ENCODE data around the gene TMA7B. TPM values are rescaled to one million over a fixed set of nuclear protein-coding genes. Genes with fewer than 3 reads are reported as not detected.

TMA7B gene
- not detected for total RNA-seq

GRCh38 chr22:39959640-39960447, at the start of gene TMA7B:
Gene TMA7B, plus strand, starts transcription at chr22:39960397. Its CDS starts 3,978 bp downstream, at chr22:39964375.
- Histone ChIP-seq H3K27me3 (peaks cover 0 to 72% (median 0%) of the 10 kb centered on the region in 4 donors), H3K4me1 (peaks cover 0 to 16% (median 11%) of the 10 kb centered on the region in 3 donors), H3K9me3 (no peaks in the 10 kb centered on the region), H3K27ac (peak within 1 kb of the TSS in 1 of 4 donors; percentile 48), H3K36me3 (no peaks in the 10 kb centered on the region), H3K4me3 (no peak within 1 kb of the TSS)
- 62 to 65% methylated on average over 9 to 10 of the region's 14 CpGs for WGBS, 2 donors
- no peak for DNase-seq
- TF ChIP-seq POLR2A (IDR thresholded peaks at IDR 0.05) = no peak
- TF ChIP-seq, protein P1, sequence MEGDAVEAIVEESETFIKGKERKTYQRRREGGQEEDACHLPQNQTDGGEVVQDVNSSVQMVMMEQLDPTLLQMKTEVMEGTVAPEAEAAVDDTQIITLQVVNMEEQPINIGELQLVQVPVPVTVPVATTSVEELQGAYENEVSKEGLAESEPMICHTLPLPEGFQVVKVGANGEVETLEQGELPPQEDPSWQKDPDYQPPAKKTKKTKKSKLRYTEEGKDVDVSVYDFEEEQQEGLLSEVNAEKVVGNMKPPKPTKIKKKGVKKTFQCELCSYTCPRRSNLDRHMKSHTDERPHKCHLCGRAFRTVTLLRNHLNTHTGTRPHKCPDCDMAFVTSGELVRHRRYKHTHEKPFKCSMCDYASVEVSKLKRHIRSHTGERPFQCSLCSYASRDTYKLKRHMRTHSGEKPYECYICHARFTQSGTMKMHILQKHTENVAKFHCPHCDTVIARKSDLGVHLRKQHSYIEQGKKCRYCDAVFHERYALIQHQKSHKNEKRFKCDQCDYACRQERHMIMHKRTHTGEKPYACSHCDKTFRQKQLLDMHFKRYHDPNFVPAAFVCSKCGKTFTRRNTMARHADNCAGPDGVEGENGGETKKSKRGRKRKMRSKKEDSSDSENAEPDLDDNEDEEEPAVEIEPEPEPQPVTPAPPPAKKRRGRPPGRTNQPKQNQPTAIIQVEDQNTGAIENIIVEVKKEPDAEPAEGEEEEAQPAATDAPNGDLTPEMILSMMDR (IDR thresholded peaks at IDR 0.05) = peak in 3 of 6 experiments; percentile 28 to 48 (median 41)
- intact Hi-C loops (cut with DNase I) = no loop called here

DNA sequence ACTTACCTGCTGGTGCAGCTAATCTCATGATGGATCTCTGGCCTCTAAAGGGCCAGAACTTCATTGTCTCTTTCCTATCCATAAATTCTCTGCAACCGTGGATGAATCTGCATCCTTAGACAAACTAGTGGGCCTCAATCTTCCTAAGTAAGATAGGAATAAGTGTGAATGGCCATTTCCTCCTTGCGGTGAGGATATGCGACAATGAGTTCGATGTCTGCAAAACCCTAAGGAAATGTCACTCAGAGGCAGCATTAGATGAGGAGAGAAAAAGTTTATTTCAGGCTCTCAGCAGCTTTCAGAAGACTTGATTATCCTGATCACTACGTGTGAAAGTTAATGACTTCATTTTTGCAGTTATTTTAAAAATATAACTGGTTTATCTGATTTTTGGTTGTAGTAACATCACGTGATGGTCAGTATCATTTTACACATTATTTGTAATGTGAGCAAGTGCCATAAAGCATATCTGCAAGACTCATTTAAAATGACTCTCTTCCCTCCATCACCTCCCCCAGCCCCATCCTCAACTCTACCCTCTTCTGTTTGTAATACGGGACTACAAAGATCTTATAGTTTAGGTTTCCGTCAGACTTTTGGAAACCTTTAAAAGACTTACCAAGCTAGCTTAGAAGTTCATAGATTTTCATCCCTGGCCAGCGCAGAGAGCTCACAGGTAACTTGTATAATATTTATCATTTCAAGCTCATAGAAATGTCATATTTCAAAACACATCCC, 49.2 kb upstream of the TMA7B start:
- no peak for DNase-seq
- intact Hi-C loops (cut with DNase I) = no loop called here
- Histone ChIP-seq H3K27ac (peak overlapping the region in 1 of 4 donors; percentile 33), H3K4me3 (no peak overlapping the region), H3K27me3 (peaks cover 0 to 33% (median 0%) of the 10 kb centered on the region in 4 donors), H3K9me3 (no peaks in the 10 kb centered on the region), H3K4me1 (peaks cover 0 to 18% (median 4%) of the 10 kb centered on the region in 3 donors), H3K36me3 (no peaks in the 10 kb centered on the region)
- TF ChIP-seq POLR2A (IDR thresholded peaks at IDR 0.05) = no peak
- TF ChIP-seq, protein P1 (IDR thresholded peaks at IDR 0.05) = no peak
- 65 to 67% methylated on average over 9 of the region's 9 CpGs for WGBS, 2 donors

DNA sequence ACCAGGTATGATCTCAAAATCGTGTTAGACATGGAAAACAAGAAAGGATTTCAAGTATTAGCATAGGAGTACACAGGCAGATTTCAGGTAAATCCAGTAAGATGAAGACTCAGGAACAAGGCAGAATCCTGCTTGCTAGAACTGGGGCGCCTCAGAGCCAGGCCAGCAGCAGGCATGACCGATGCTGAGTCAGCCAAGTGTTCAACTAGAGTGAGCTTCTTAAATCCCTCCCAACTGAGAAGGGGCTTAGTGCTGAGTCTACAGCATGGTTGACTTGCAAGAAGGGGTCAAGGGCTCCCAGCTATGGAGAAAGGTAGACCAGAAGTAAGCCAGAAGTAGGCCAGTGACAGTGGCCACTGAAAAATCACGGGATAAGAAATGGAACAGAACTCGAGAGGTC, 46.9 kb upstream of the TMA7B start:
- TF ChIP-seq POLR2A (IDR thresholded peaks at IDR 0.05) = no peak
- TF ChIP-seq, protein P1 (IDR thresholded peaks at IDR 0.05) = no peak
- no peak overlapping the region for H3K4me3 ChIP-seq
- WGBS, 2 donors = 71 to 73% methylated on average over 5 of the region's 5 CpGs
- peaks cover 0 to 28% (median 0%) of the 10 kb centered on the region in 4 donors for H3K27me3 ChIP-seq
- intact Hi-C loops (cut with DNase I) = no loop called here
- no peak for DNase-seq
- H3K27ac ChIP-seq = peak overlapping the region in 1 of 4 donors; percentile 17
- no peaks in the 10 kb centered on the region for H3K9me3 ChIP-seq
- H3K4me1 ChIP-seq = peaks cover 0 to 41% (median 7%) of the 10 kb centered on the region in 3 donors
- no peaks in the 10 kb centered on the region for H3K36me3 ChIP-seq

- Histone ChIP-seq H3K27ac (peak overlapping the region in 1 of 4 donors; percentile 17), H3K4me1 (peaks cover 0 to 47% (median 7%) of the 10 kb centered on the region in 3 donors), H3K36me3 (no peaks in the 10 kb centered on the region), H3K4me3 (no peak overlapping the region), H3K9me3 (no peaks in the 10 kb centered on the region), H3K27me3 (peaks cover 0 to 28% (median 0%) of the 10 kb centered on the region in 4 donors)
- intact Hi-C loops (cut with DNase I) = no loop called here
- DNase-seq = no peak
- TF ChIP-seq, protein P1 (IDR thresholded peaks at IDR 0.05) = no peak
- TF ChIP-seq POLR2A (IDR thresholded peaks at IDR 0.05) = no peak
- WGBS, 2 donors = 55 to 66% methylated on average over 2 of the region's 2 CpGs
Observed at GRCh38 chr22:39913886-39914285, 46.3 kb upstream of the TMA7B start.

DNA sequence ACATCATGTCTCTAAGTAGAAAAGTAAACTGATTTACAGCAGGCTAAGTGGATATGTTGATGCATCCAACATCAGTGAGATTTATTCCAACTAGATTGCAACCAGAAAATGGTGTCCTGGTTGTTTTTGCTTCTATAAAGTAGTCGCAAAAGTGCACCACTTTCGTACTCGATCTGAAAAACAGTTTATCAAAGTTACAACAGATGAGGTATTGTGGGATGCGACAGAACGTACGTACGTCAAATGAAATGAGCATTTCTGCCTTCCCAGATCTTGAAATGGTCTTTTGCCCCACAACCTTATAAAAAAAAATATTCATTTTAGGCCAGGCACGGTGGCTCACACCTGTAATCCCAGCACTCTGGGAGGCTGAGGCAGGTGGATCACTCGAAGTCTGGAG, 45.6 kb upstream of the TMA7B start:
- DNase-seq = no peak
- intact Hi-C loops (cut with DNase I) = no loop called here
- H3K4me1 ChIP-seq = peaks cover 0 to 53% (median 7%) of the 10 kb centered on the region in 3 donors
- TF ChIP-seq, protein P1 (IDR thresholded peaks at IDR 0.05) = no peak
- TF ChIP-seq POLR2A (IDR thresholded peaks at IDR 0.05) = no peak
- H3K4me3 ChIP-seq = no peak overlapping the region
- WGBS, 2 donors = 78 to 83% methylated on average over 9 of the region's 9 CpGs
- no peak overlapping the region for H3K27ac ChIP-seq
- no peaks in the 10 kb centered on the region for H3K9me3 ChIP-seq
- H3K36me3 ChIP-seq = no peaks in the 10 kb centered on the region
- peaks cover 0 to 28% (median 0%) of the 10 kb centered on the region in 4 donors for H3K27me3 ChIP-seq

Measured in esophagus squamous epithelium (tissue), 5 donors.